Testis (tissue), 3 donors: ENCODE results near the gene TNFRSF14. TPM values are rescaled to one million over a fixed set of nuclear protein-coding genes. Genes with fewer than 3 reads are reported as not detected.

Experiments used
- DNase-seq: peaks from one replicate; pipeline ENCODE4 v3.0.0-alpha.2; 2019
- H3K27ac ChIP-seq, 2 donors: fragments of 200-600 bp; sonication (generic); one replicate each; pipeline ENCODE4 v1.5.1; 2019
- H3K27me3 ChIP-seq: fragments of 200-600 bp; sonication (generic); one replicate; pipeline ENCODE4 v1.5.1; 2019
- H3K36me3 ChIP-seq: fragments of 200-600 bp; sonication (generic); one replicate; pipeline ENCODE4 v1.5.1; 2017; ENCODE audit warnings: low read depth; ENCODE audit errors: missing control alignments
- H3K4me1 ChIP-seq: fragments of 200-600 bp; sonication (generic); one replicate; pipeline ENCODE4 v1.5.1; 2019
- H3K4me3 ChIP-seq, 2 donors: fragments of 200-600 bp; sonication (generic); one replicate each; pipeline ENCODE4 v1.5.1; 2017 to 2019
- H3K9me3 ChIP-seq: fragments of 200-600 bp; sonication (generic); one replicate; pipeline ENCODE4 v1.5.1; 2017
- POLR2A ChIP-seq: fragments of 450-650 bp; IDR thresholded peaks from one replicate; pipeline ENCODE4 v1.6.1; 2017; ENCODE audit warnings: antibody characterized with exemption, mild to moderate bottlenecking, moderate library complexity
- WGBS, 2 donors: methylation state at CpG; one replicate each; pipeline ENCODE4 v1.1.5; 2018; 5-methylcytosine and 5-hydroxymethylcytosine counted together
- intact Hi-C: fragments of 100-400 bp; cut with DNase I; formaldehyde crosslinking; loops from one replicate; pipeline ENCODE4 v1.15.1; 2023; ENCODE audit warnings: low total_unique reads
- polyA plus RNA-seq: library from polyadenylated mRNA; stranded (reverse); fragments of 350-450 nt; fragmentation: Illumina TruSeq; extraction: RNeasy Lipid Tissue Mini Kit (QIAGEN cat#74804); gene quantifications from one replicate; pipeline ENCODE4 v1.2.3, GENCODE V29; 2014; ENCODE audit warnings: low read depth, low replicate concordance; ENCODE audit not compliant: insufficient read depth
- total RNA-seq, 2 donors: library from RNA; depleted of rRNA; stranded (reverse); fragments of >200 nt; gene quantifications; one replicate each; pipeline ENCODE4 v1.2.3, GENCODE V29; 2016
- TF ChIP-seq, protein P1 (sequence below), 3 experiments: fragments of 450-650 bp in 2 of 3; fragments of 200-600 bp in 1 of 3; sonication (generic) in 1 of 3; IDR thresholded peaks; one replicate each; pipeline ENCODE4 v1.5.1; 2016 to 2019; ENCODE audit warnings: antibody characterized with exemption in 3 of 3, mild to moderate bottlenecking in 2 of 3, moderate library complexity in 1 of 3

The TNFRSF14 gene
- total and polyA plus RNA-seq, 3 donors from 2014 or later: 26.0 to 45.1 (median 39.0) TPM

DNA sequence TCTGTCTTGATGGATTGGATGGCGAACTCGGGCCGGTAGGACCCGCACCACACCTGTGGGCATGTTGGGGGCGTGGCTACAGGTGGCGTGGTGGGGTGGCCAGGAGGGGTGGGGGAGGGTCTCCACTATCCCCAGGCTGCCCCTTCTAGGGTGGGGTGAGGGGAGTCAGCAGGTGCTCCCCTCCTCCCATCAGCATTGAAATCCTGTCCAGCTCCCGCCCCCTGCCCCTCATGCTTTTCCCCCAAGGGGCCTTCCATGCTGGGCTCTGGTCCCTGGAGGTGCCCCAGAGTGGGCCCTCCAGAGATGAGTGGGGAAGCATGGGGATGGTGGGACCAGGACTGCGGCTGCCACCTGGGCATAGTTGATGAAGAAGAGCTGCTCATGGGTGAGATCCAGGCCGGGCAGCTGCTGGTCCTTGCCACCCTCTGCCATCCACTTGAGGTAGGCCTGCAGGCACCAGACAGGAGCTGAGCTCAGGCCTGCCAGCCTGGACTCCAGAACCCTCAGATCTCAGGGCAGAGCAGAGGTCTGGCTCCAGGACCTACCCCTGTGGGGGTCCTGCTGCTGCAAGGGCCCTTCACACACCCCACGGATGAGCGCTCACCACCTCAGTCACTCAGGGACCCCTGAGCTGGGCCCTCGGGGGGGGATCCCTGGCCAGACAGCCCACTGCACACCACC, 35.5 kb downstream of the TNFRSF14 start:
- Histone ChIP-seq H3K4me1 (peaks cover 17% of the 10 kb centered on the region), H3K36me3 (no peaks in the 10 kb centered on the region), H3K9me3 (no peaks in the 10 kb centered on the region), H3K4me3 (no peak overlapping the region), H3K27me3 (no peaks in the 10 kb centered on the region), H3K27ac (no peak overlapping the region)
- DNase-seq: no peak
- intact Hi-C loops: no loop called here
- WGBS, 2 donors: 93 to 96% methylated on average over 5 to 11 of the region's 12 CpGs
- TF ChIP-seq, protein P1, sequence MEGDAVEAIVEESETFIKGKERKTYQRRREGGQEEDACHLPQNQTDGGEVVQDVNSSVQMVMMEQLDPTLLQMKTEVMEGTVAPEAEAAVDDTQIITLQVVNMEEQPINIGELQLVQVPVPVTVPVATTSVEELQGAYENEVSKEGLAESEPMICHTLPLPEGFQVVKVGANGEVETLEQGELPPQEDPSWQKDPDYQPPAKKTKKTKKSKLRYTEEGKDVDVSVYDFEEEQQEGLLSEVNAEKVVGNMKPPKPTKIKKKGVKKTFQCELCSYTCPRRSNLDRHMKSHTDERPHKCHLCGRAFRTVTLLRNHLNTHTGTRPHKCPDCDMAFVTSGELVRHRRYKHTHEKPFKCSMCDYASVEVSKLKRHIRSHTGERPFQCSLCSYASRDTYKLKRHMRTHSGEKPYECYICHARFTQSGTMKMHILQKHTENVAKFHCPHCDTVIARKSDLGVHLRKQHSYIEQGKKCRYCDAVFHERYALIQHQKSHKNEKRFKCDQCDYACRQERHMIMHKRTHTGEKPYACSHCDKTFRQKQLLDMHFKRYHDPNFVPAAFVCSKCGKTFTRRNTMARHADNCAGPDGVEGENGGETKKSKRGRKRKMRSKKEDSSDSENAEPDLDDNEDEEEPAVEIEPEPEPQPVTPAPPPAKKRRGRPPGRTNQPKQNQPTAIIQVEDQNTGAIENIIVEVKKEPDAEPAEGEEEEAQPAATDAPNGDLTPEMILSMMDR (IDR thresholded peaks at IDR 0.05): no peak
- TF ChIP-seq POLR2A: no peak

DNA sequence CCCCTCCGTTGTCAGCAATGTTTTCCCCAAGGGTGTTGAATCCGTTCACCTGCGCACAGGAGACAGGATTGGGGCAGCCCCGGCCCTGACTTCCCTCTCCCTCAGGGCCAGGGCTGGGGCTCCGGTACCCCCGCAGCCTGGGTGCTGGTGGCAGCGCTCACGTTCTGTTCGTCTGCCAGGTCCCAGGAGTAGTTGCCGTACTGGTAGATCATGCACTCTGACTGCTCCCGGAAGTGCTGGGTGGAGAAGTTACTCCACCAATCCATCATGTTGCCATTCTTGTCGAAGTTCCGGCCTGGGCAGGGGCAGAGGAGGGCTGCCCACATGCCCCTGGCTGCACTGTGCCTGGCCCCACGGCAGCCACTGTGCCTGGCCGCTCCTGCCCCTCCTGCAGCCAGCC, 36.5 kb downstream of the TNFRSF14 start:
- no peak overlapping the region for H3K4me3 ChIP-seq
- no peaks in the 10 kb centered on the region for H3K27me3 ChIP-seq
- no peaks in the 10 kb centered on the region for H3K9me3 ChIP-seq
- peaks cover 12% of the 10 kb centered on the region for H3K4me1 ChIP-seq
- intact Hi-C loops: no loop called here
- no peak overlapping the region for H3K27ac ChIP-seq
- no peaks in the 10 kb centered on the region for H3K36me3 ChIP-seq
- DNase-seq: no peak
- TF ChIP-seq, protein P1 (IDR thresholded peaks at IDR 0.05): no peak
- TF ChIP-seq POLR2A: no peak
- WGBS, 2 donors: 81 to 83% methylated on average over 4 to 15 of the region's 15 CpGs

DNA sequence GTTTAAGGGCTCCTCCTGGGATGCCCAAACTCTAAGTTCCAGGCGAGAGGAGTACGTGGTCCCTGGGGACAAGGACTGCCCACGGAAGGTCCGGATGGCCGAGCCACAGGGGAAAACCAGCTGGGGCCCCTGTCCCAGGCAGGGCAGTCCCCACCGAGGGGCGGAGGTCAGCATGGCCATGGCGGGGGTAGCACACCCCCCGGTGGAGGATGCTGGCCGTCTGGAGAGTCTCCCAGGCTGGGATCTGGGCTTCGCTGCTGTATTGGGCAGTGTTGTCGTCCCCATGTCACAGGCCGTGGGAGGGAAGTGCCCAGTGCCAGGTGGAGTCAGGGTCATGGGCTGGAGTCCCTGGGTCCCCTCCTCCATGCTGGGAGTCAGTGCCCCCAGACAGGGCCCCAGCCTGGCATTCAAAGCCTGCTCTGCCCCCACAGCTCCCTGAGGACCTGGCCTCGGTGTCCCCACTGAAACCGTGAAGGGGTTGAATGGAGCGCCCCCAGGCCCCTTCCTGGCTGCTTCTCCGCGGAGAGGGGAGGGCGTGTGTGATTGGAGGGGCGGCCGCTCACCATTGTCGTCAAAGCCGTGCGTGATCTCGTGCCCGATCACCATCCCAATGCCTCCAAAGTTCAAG, 37.2 kb downstream of the TNFRSF14 start:
- intact Hi-C loops: no loop called here
- Histone ChIP-seq H3K36me3 (no peaks in the 10 kb centered on the region), H3K9me3 (no peaks in the 10 kb centered on the region), H3K4me1 (peaks cover 12% of the 10 kb centered on the region), H3K27ac (no peak overlapping the region), H3K4me3 (no peak overlapping the region), H3K27me3 (no peaks in the 10 kb centered on the region)
- TF ChIP-seq POLR2A: no peak
- TF ChIP-seq, protein P1 (IDR thresholded peaks at IDR 0.05): no peak
- 60 to 88% methylated on average over 6 to 21 of the region's 26 CpGs for WGBS, 2 donors
- DNase-seq: no peak

DNA sequence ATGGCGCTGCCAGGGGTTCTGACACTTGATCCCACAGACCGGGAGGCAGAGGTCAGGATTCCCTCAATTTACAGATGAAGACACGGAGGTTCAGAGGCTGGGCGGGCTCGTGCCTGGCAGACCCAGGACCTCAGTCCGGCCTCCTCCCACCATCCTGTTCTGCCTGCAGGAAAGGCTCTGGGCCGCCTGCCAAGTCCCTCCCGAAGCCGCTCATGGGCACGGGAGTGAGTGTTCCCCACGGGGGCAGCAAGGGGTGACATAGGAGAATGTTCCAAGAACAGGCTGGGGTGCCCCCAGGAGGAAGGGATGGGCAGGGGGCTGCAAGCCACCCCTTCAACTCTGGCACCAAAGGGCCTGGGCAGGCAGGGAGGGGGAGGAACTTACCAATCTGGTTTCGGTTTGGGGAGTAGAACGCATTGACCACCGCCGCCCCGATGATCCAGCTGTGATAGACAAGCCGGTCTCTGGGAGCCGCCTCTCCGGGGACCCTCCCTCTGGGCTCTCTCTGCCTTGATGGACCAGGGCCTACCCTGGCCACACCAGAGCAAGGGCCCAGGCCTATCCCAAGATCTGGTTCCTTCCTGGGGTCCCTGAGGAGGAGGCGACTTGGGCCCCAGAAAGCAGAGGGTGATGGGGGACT, 38.0 kb downstream of the TNFRSF14 start:
- WGBS, 2 donors: 37 to 48% methylated on average over 13 to 20 of the region's 20 CpGs
- H3K36me3 ChIP-seq: no peaks in the 10 kb centered on the region
- H3K27ac ChIP-seq: no peak overlapping the region
- no peak for TF ChIP-seq POLR2A
- TF ChIP-seq, protein P1 (IDR thresholded peaks at IDR 0.05): no peak
- peaks cover 12% of the 10 kb centered on the region for H3K4me1 ChIP-seq
- no peaks in the 10 kb centered on the region for H3K27me3 ChIP-seq
- no peak overlapping the region for H3K4me3 ChIP-seq
- H3K9me3 ChIP-seq: no peaks in the 10 kb centered on the region
- intact Hi-C loops: no loop called here
- peak; percentile 75 for DNase-seq
